Rectal smooth muscle tissue (tissue), 1 donor: Measurements from ENCODE around the gene DOCK3.
"Not testable (repeated sequence)": the region's sequence is repeated elsewhere in the genome, so short reads cannot be mapped to it uniquely, and the experiment has no call there.

Experiments used
- H3K27ac ChIP-seq: one replicate; pipeline ENCODE4 v1.7.0; 2013; ENCODE audit warnings: low read depth, low read length, inconsistent platforms
- H3K27me3 ChIP-seq: one replicate; pipeline ENCODE4 v1.7.0; 2013; ENCODE audit warnings: low read length; ENCODE audit not compliant: control insufficient read depth, insufficient read depth
- H3K36me3 ChIP-seq: one replicate; pipeline ENCODE4 v1.7.0; 2013; ENCODE audit warnings: low read length; ENCODE audit not compliant: control insufficient read depth, insufficient read depth
- H3K4me1 ChIP-seq: one replicate; pipeline ENCODE4 v1.7.0; 2013; ENCODE audit warnings: low read length; ENCODE audit not compliant: control insufficient read depth, insufficient read depth
- H3K4me3 ChIP-seq: one replicate; pipeline ENCODE4 v1.7.0; 2013; ENCODE audit warnings: low read length
- H3K9ac ChIP-seq: one replicate; pipeline ENCODE4 v1.7.0; 2013; ENCODE audit warnings: low read length

Gene DOCK3

GRCh38 chr3:50883755-50884154, 209.0 kb downstream of the DOCK3 start:
- H3K27me3 ChIP-seq: no peaks in the 10 kb centered on the region
- no peaks in the 10 kb centered on the region for H3K36me3 ChIP-seq
- no peak overlapping the region for H3K4me3 ChIP-seq
- H3K9ac ChIP-seq: no peak overlapping the region
- no peak overlapping the region for H3K27ac ChIP-seq
- no peaks in the 10 kb centered on the region for H3K4me1 ChIP-seq

- Histone ChIP-seq H3K27me3 (no peaks in the 10 kb centered on the region), H3K4me1 (no peaks in the 10 kb centered on the region), H3K36me3 (no peaks in the 10 kb centered on the region), H3K9ac (no peak overlapping the region), H3K4me3 (no peak overlapping the region), H3K27ac (no peak overlapping the region)
Observed at GRCh38 chr3:50885070-50885850, 210.5 kb downstream of the DOCK3 start.

- H3K4me1 ChIP-seq: no peaks in the 10 kb centered on the region
- no peak overlapping the region for H3K4me3 ChIP-seq
- no peak overlapping the region for H3K9ac ChIP-seq
- no peaks in the 10 kb centered on the region for H3K27me3 ChIP-seq
- no peak overlapping the region for H3K27ac ChIP-seq
- H3K36me3 ChIP-seq: no peaks in the 10 kb centered on the region
Observed at GRCh38 chr3:50890688-50891344, 216.1 kb downstream of the DOCK3 start.

- not testable (repeated sequence) for H3K4me3 ChIP-seq, H3K27ac ChIP-seq, H3K9ac ChIP-seq, H3K4me1 ChIP-seq, H3K36me3 ChIP-seq, H3K27me3 ChIP-seq
Observed at GRCh38 chr3:50901097-50901496, 226.4 kb downstream of the DOCK3 start.

- no peaks in the 10 kb centered on the region for H3K4me1 ChIP-seq
- no peak overlapping the region for H3K9ac ChIP-seq
- H3K27me3 ChIP-seq: no peaks in the 10 kb centered on the region
Observed at GRCh38 chr3:50912746-50913145, 238.0 kb downstream of the DOCK3 start.

GRCh38 chr3:50913260-50913659, 238.5 kb downstream of the DOCK3 start:
- H3K27ac ChIP-seq: no peak overlapping the region

More at GRCh38 chr3:50912746-50913145, 238.0 kb downstream of the DOCK3 start:
- Histone ChIP-seq H3K4me3 (no peak overlapping the region), H3K27ac (no peak overlapping the region), H3K36me3 (no peaks in the 10 kb centered on the region)

GRCh38 chr3:50922071-50922470, 247.3 kb downstream of the DOCK3 start:
- H3K4me1 ChIP-seq, H3K9ac ChIP-seq, H3K36me3 ChIP-seq, H3K27ac ChIP-seq, H3K27me3 ChIP-seq, H3K4me3 ChIP-seq: not testable (repeated sequence)

More at GRCh38 chr3:50913260-50913659, 238.5 kb downstream of the DOCK3 start:
- H3K4me3 ChIP-seq: no peak overlapping the region
- H3K27me3 ChIP-seq: no peaks in the 10 kb centered on the region
- H3K9ac ChIP-seq: no peak overlapping the region
- H3K36me3 ChIP-seq: no peaks in the 10 kb centered on the region
- no peaks in the 10 kb centered on the region for H3K4me1 ChIP-seq

- H3K9ac ChIP-seq: no peak overlapping the region
- no peaks in the 10 kb centered on the region for H3K36me3 ChIP-seq
- H3K4me1 ChIP-seq: no peaks in the 10 kb centered on the region
- no peak overlapping the region for H3K4me3 ChIP-seq
- no peak overlapping the region for H3K27ac ChIP-seq
- no peaks in the 10 kb centered on the region for H3K27me3 ChIP-seq
Observed at GRCh38 chr3:50923955-50924354, 249.2 kb downstream of the DOCK3 start.

- no peaks in the 10 kb centered on the region for H3K27me3 ChIP-seq
- no peak overlapping the region for H3K27ac ChIP-seq
- H3K9ac ChIP-seq: no peak overlapping the region
- H3K36me3 ChIP-seq: no peaks in the 10 kb centered on the region
- H3K4me1 ChIP-seq: no peaks in the 10 kb centered on the region
- no peak overlapping the region for H3K4me3 ChIP-seq
Observed at GRCh38 chr3:50924638-50925037, 249.9 kb downstream of the DOCK3 start.

- Histone ChIP-seq H3K9ac (no peak overlapping the region), H3K36me3 (no peaks in the 10 kb centered on the region), H3K27ac (no peak overlapping the region)
Observed at GRCh38 chr3:50926868-50927267, 252.1 kb downstream of the DOCK3 start.

GRCh38 chr3:50930371-50931208, 255.9 kb downstream of the DOCK3 start:
- Histone ChIP-seq H3K27ac (no peak overlapping the region), H3K4me3 (no peak overlapping the region), H3K36me3 (no peaks in the 10 kb centered on the region), H3K9ac (no peak overlapping the region), H3K27me3 (no peaks in the 10 kb centered on the region), H3K4me1 (no peaks in the 10 kb centered on the region)

More at GRCh38 chr3:50926868-50927267, 252.1 kb downstream of the DOCK3 start:
- no peak overlapping the region for H3K4me3 ChIP-seq
- no peaks in the 10 kb centered on the region for H3K27me3 ChIP-seq
- H3K4me1 ChIP-seq: no peaks in the 10 kb centered on the region

GRCh38 chr3:50932918-50933317, 258.2 kb downstream of the DOCK3 start:
- H3K4me3 ChIP-seq: not testable (repeated sequence)

More at GRCh38 chr3:50932918-50933317, 258.2 kb downstream of the DOCK3 start:
- not testable (repeated sequence) for H3K36me3 ChIP-seq, H3K27ac ChIP-seq, H3K27me3 ChIP-seq, H3K9ac ChIP-seq, H3K4me1 ChIP-seq
